ENCODE results near the gene DELE1. TPM values are rescaled to one million over a fixed set of nuclear protein-coding genes. Genes with fewer than 3 reads are reported as not detected.

Gene DELE1
- total RNA-seq, 2 experiments from 2014 or later, result 60.0 to 61.1 TPM

DNA sequence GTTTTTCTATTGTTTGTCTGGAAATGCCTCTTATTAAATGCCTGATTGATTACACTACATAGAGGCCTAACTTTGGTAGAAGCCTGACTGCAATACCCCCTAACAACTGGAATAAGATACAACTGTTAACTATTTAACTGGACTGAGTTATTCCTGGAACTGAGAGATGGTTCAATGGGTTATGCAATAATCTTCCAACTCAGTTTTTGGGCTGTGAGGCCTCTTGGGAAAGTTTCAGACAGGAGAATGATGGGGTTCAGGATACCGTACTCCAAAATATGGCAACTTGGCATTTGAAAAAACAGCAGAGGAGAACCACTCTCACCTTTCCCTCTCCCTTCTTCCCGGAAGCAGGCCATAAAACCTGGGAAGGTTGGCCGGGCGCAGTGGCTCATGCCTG lies 26.2 kb upstream of the DELE1 start:
- POLR2A ChIA-PET, result no interaction called here
- no peaks in the 10 kb centered on the region for H3K9me3 ChIP-seq (ENCODE audit: control insufficient read depth in 1 of 2, insufficient read depth in 1 of 2, low read length in 2 of 2)
- no peaks in the 10 kb centered on the region for H3K4me1 ChIP-seq (ENCODE audit: insufficient read depth, low read length)
- no peak overlapping the region for H3K4me3 Mint-ChIP-seq
- no peak for DNase-seq
- H3K27me3 Mint-ChIP-seq, result peaks cover 25% of the 10 kb centered on the region
- H3K4me1 Mint-ChIP-seq (ENCODE audit: low read depth), result no peaks in the 10 kb centered on the region
- no peaks in the 10 kb centered on the region for H3K27me3 ChIP-seq (ENCODE audit: control insufficient read depth in 1 of 2, insufficient read depth in 2 of 2, low read length in 2 of 2)
- H3K4me3 ChIP-seq (ENCODE audit: low read length), result no peak overlapping the region
- ATAC-seq (ENCODE audit: poor library complexity), result no peak
- no peaks in the 10 kb centered on the region for H3K9me3 Mint-ChIP-seq
- CTCF ChIA-PET, result no interaction called here
- H3K36me3 ChIP-seq (ENCODE audit: insufficient read depth, low read length), result no peaks in the 10 kb centered on the region
- no peak overlapping the region for H3K27ac Mint-ChIP-seq
- TF ChIP-seq, protein P1, sequence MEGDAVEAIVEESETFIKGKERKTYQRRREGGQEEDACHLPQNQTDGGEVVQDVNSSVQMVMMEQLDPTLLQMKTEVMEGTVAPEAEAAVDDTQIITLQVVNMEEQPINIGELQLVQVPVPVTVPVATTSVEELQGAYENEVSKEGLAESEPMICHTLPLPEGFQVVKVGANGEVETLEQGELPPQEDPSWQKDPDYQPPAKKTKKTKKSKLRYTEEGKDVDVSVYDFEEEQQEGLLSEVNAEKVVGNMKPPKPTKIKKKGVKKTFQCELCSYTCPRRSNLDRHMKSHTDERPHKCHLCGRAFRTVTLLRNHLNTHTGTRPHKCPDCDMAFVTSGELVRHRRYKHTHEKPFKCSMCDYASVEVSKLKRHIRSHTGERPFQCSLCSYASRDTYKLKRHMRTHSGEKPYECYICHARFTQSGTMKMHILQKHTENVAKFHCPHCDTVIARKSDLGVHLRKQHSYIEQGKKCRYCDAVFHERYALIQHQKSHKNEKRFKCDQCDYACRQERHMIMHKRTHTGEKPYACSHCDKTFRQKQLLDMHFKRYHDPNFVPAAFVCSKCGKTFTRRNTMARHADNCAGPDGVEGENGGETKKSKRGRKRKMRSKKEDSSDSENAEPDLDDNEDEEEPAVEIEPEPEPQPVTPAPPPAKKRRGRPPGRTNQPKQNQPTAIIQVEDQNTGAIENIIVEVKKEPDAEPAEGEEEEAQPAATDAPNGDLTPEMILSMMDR (IDR thresholded peaks at IDR 0.05), result no peak
- intact Hi-C loops (cut with DNase I, micrococcal nuclease), result no loop called here
- no peak overlapping the region for H3K27ac ChIP-seq (ENCODE audit: low read depth in 1 of 2, low read length in 2 of 2)
- H3K36me3 Mint-ChIP-seq (ENCODE audit: low read depth), result no peaks in the 10 kb centered on the region

DNA sequence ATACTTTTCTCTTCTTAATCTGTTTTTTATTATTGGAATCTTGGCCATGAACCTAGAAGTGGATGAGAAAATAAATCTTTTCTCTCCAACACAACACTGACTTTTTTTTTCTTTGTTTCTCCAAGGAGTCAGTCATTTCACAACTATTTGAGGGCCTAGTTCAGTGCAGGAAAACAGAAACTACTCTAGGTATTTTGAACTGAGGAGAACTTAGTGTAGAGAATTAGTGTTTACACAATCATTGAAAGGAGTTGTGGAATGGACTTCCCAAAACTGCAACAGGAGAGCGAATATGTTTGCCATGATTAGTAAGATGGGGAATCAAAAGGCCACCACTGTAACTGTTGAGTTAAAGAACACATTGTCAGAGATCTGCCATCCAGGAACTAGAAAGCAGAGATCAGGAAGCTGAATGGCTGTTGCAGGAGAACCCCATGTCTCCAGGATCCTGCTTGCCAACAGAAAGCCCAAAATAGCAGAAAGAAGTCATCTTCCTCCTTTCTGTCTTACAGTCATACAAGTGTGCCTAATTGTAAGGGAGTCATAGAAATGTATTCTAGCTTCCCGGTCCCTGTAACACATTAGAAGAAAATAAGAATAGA lies 25.1 kb upstream of the DELE1 start:
- ChIA-PET CTCF (no interaction called here), POLR2A (no interaction called here)
- Mint-ChIP-seq H3K4me1 (ENCODE audit: low read depth) (no peaks in the 10 kb centered on the region), H3K9me3 (no peaks in the 10 kb centered on the region), H3K4me3 (no peak overlapping the region), H3K27me3 (peaks cover 27% of the 10 kb centered on the region), H3K27ac (no peak overlapping the region), H3K36me3 (ENCODE audit: low read depth) (no peaks in the 10 kb centered on the region)
- ATAC-seq (ENCODE audit: poor library complexity) (no peak), DNase-seq (no peak)
- Histone ChIP-seq H3K36me3 (ENCODE audit: insufficient read depth, low read length) (no peaks in the 10 kb centered on the region), H3K9me3 (ENCODE audit: control insufficient read depth in 1 of 2, insufficient read depth in 1 of 2, low read length in 2 of 2) (no peaks in the 10 kb centered on the region), H3K27ac (ENCODE audit: low read depth in 1 of 2, low read length in 2 of 2) (no peak overlapping the region), H3K4me3 (ENCODE audit: low read length) (no peak overlapping the region), H3K27me3 (ENCODE audit: control insufficient read depth in 1 of 2, insufficient read depth in 2 of 2, low read length in 2 of 2) (peaks cover 0 to 4% of the 10 kb centered on the region in 2 experiments), H3K4me1 (ENCODE audit: insufficient read depth, low read length) (no peaks in the 10 kb centered on the region)
- intact Hi-C loops (cut with DNase I, micrococcal nuclease), result no loop called here
- TF ChIP-seq, protein P1 (IDR thresholded peaks at IDR 0.05), result no peak

DNA sequence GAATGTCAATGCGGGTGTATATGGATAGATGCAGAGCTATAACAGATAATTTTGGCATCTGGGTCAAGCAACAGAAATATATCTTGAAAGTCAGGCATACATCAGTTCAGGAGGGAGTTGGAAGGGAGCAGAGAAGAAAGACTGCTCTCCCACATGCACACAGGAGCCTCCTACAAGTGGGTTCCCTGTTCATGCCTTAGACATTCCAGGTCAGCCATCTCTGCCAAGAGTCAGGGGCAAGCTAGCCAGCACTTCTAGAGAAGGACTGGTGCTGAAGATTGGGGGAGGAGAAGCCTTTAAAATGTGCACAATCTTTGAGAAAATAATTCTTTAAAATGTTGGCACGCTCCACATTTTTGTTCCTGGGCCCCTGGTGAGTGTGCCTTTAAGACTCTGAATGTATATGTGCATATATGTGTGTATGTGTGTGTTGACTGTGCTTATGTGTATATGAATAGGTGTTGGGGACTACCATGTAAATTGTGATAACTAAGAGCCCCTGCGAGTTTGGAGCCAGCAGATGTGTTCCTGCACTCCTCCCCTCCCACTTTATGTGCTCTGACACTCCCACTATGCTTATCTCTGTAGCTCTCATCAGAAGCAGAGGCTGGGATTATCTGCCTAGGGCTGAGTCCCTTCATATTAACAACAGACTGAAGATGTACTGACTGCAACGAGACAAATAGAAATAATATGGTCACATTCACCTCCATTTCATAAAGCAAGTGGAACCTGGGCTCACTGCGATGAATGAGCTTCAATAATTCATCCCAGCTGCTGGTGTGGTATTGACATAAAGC lies 21.5 kb upstream of the DELE1 start:
- no peaks in the 10 kb centered on the region for H3K4me1 ChIP-seq (ENCODE audit: insufficient read depth, low read length)
- ATAC-seq (ENCODE audit: poor library complexity) (no peak), DNase-seq (no peak)
- ChIA-PET CTCF (no interaction called here), POLR2A (no interaction called here)
- H3K4me3 Mint-ChIP-seq, result no peak overlapping the region
- no peaks in the 10 kb centered on the region for H3K36me3 ChIP-seq (ENCODE audit: insufficient read depth, low read length)
- no peaks in the 10 kb centered on the region for H3K9me3 Mint-ChIP-seq
- intact Hi-C loops (cut with DNase I, micrococcal nuclease), result no loop called here
- H3K9me3 ChIP-seq (ENCODE audit: control insufficient read depth in 1 of 2, insufficient read depth in 1 of 2, low read length in 2 of 2), result no peaks in the 10 kb centered on the region
- TF ChIP-seq, protein P1 (IDR thresholded peaks at IDR 0.05), result no peak
- no peak overlapping the region for H3K4me3 ChIP-seq (ENCODE audit: low read length)
- H3K27ac ChIP-seq (ENCODE audit: low read depth in 1 of 2, low read length in 2 of 2), result no peak overlapping the region
- H3K4me1 Mint-ChIP-seq (ENCODE audit: low read depth), result no peaks in the 10 kb centered on the region
- peaks cover 0 to 4% of the 10 kb centered on the region in 2 experiments for H3K27me3 ChIP-seq (ENCODE audit: control insufficient read depth in 1 of 2, insufficient read depth in 2 of 2, low read length in 2 of 2)
- H3K27me3 Mint-ChIP-seq, result peaks cover 29% of the 10 kb centered on the region
- no peak overlapping the region for H3K27ac Mint-ChIP-seq
- H3K36me3 Mint-ChIP-seq (ENCODE audit: low read depth), result no peaks in the 10 kb centered on the region

Measured in CD4-positive, alpha-beta T cell (primary cell).